Renal pelvis (tissue), 4 donors: ENCODE results near the gene RNU7-1. TPM values are rescaled to one million over a fixed set of nuclear protein-coding genes. Genes with fewer than 3 reads are reported as not detected.

Source experiments
- DNase-seq: peaks from one replicate; pipeline ENCODE4 v3.0.0-alpha.2; 2013
- polyA plus RNA-seq, 3 donors: library from polyadenylated mRNA; unstranded; fragments of 120-200 nt; gene quantifications; one replicate each; pipeline ENCODE4 v1.2.1, GENCODE V29; 2013; ENCODE audit not compliant: insufficient read length in 3 of 3

Gene RNU7-1
- polyA plus RNA-seq, 3 donors, result 5.8 TPM; not detected in 2

GRCh38 chr12:6936636-6937480, 6.8 kb upstream of the RNU7-1 start:
- no peak for DNase-seq

GRCh38 chr12:6937481-6938352, 5.9 kb upstream of the RNU7-1 start:
- DNase-seq, result peak; percentile 95

DNA sequence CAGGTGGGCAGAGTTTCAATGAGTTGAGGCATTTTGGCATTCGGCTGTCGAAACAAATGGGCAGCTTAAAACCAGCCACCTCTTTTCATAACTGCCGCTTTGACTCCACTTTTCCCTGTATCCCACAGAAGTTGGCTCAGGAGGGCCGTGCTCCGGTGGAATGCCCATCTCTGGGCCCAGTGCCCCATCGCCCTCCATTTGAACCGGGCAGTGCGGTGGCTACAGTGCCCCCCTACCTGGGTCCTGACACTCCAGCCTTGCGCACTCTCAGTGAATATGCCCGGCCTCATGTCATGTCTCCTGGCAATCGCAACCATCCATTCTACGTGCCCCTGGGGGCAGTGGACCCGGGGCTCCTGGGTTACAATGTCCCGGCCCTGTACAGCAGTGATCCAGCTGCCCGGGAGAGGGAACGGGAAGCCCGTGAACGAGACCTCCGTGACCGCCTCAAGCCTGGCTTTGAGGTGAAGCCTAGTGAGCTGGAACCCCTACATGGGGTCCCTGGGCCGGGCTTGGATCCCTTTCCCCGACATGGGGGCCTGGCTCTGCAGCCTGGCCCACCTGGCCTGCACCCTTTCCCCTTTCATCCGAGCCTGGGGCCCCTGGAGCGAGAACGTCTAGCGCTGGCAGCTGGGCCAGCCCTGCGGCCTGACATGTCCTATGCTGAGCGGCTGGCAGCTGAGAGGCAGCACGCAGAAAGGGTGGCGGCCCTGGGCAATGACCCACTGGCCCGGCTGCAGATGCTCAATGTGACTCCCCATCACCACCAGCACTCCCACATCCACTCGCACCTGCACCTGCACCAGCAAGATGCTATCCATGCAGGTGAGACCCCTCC, 5.0 kb upstream of the RNU7-1 start:
- DNase-seq, result no peak

- no peak for DNase-seq
Measured at GRCh38 chr12:6939191-6939540, 4.5 kb upstream of the RNU7-1 start.

DNA sequence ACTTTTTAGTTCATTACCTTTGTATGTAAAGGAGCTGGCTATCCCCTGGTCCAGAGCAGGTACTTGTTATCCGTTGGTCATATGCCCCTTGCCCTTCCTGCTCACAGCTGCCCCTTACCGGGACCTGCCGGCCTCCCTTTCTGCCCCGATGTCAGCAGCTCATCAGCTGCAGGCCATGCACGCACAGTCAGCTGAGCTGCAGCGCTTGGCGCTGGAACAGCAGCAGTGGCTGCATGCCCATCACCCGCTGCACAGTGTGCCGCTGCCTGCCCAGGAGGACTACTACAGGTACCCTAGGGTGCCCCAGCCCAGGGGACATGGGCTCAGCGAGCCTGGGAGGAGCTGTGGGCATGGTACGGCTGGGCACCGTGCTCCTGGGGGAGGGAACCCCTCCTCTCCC, 2.3 kb upstream of the RNU7-1 start:
- DNase-seq, result no peak

DNA sequence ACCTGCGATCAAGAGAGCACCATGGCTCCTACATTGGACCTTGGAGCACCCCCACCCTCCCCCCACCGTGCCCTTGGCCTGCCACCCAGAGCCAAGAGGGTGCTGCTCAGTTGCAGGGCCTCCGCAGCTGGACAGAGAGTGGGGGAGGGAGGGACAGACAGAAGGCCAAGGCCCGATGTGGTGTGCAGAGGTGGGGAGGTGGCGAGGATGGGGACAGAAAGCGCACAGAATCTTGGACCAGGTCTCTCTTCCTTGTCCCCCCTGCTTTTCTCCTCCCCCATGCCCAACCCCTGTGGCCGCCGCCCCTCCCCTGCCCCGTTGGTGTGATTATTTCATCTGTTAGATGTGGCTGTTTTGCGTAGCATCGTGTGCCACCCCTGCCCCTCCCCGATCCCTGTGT, 1.8 kb upstream of the RNU7-1 start:
- no peak for DNase-seq

DNA sequence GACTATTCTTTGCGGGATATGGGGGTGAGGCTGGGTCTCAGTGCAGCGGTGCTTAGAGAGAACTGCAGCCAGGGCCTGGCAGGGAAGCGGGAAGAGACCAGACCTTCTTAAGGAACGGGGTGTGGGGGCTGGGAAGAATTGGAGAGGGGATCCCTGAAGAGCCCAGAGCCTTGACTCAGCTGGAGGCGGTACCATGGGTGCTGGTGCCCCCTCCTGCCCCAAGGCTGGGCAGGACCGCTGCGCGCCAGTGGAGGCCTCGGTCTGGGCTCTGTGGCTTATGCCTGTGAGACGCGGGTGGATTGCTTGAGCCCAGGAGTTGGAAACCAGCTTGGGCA, 1.3 kb upstream of the RNU7-1 start:
- DNase-seq, result no peak

DNA sequence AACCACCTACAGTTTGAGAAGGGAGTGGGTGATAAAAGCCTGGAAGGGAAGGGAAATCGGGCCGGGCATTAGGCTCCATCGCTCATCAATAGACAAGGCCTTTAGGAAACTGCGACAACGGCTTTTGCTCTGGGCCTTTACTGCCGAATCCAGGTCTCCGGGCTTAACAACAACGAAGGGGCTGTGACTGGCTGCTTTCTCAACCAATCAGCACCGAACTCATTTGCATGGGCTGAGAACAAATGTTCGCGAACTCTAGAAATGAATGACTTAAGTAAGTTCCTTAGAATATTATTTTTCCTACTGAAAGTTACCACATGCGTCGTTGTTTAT, 261 bp upstream of the RNU7-1 start:
- DNase-seq, result peak; percentile 92

DNA sequence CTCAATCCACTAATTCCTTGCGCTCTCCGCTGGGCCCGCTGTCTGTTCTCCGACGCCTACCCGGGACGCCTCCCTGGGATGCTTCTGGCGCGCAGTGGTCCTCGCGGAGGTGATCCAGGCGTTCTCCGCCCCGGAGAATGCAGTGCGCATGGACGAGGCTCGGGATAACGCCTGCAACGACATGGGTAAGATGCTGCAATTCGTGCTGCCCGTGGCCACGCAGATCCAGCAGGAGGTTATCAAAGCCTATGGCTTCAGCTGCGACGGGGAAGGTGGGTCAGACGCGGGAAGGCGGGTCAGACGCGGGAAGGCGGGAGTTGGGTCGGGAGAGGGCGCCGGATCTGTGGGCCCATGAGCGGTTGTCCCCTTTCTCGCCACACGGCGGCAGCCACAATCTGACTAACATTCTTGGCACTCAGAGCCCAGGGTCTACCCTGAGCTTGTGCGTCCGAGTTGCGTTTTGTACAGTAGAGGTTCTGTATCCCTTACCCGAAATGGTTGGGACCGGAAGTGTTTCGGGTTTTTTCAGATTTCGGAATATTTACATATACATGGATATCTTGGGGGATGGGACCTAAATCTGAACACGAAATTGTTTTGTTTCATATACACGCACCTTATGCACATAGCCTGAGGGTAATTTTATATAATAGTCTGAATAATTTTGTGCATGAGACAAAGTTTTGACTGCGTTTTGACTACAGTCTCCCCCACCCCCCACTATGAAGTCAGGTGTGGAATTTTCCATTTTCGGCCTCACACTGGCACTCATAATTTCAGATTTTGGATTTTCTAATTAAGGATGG, 968 bp downstream of the RNU7-1 start:
- peak; percentile 94 for DNase-seq

DNA sequence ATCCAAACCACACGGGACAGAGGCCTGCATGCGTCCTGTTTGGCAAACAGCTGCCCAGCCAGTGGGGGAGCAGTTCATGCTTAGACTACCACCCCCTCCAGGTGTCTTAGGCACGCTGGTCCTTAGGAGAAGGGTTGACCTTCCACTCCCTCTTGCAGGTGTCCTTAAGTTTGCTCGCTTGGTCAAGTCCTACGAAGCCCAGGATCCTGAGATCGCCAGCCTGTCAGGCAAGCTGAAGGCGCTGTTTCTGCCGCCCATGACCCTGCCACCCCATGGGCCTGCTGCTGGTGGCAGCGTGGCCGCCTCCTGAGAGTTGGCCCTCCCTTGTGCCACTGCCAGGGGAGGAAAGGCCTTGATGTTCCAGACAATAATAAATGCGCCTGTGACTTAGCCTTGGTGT, 2.0 kb downstream of the RNU7-1 start:
- no peak for DNase-seq

GRCh38 chr12:6946033-6946919, 2.7 kb downstream of the RNU7-1 start:
- DNase-seq, result peak; percentile 90

DNA sequence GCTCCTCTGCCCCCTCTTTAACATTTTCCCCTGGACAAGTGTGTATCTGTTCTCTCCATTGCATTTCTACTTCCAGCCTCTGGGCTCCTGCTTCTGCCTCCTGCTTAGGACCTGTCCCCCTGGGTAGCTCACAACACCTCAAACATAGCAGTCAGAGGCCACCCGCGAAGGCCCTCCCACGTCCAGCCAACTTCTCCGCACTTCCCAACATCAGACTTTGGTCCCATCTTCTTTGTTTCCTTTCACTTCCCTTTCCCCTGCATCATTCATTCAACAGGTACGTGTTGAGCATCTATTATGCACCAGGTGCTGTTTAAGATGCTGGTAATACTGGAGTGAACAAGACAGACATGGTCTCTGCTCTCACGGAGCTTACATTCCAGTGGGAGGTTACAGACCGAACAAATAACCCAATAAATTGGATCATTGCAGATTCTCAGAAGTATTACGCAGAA, 3.3 kb downstream of the RNU7-1 start:
- DNase-seq, result no peak

DNA sequence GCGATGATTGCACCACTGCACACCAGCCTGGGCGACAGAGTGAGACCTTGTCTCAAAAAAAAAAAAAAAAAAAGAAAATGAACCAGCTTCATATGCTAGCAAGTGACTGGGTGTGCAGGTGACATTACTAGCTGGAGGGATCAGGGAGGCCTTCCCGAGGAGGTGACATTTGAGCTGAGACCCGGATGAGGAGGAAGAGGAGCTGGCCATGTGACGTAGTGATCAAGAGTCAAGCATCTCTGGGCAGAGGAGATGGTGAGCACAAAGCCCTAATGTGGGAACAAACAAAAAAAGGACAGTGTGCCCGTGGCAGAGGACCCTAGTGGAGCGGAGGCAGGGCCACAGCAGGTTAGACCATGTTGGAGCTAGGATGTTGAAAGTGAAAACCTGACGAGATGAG, 4.0 kb downstream of the RNU7-1 start:
- DNase-seq, result no peak

GRCh38 chr12:6948873-6949594, 5.4 kb downstream of the RNU7-1 start:
- no peak for DNase-seq

- no peak for DNase-seq
Measured at GRCh38 chr12:6950401-6950801, 6.8 kb downstream of the RNU7-1 start.

DNA sequence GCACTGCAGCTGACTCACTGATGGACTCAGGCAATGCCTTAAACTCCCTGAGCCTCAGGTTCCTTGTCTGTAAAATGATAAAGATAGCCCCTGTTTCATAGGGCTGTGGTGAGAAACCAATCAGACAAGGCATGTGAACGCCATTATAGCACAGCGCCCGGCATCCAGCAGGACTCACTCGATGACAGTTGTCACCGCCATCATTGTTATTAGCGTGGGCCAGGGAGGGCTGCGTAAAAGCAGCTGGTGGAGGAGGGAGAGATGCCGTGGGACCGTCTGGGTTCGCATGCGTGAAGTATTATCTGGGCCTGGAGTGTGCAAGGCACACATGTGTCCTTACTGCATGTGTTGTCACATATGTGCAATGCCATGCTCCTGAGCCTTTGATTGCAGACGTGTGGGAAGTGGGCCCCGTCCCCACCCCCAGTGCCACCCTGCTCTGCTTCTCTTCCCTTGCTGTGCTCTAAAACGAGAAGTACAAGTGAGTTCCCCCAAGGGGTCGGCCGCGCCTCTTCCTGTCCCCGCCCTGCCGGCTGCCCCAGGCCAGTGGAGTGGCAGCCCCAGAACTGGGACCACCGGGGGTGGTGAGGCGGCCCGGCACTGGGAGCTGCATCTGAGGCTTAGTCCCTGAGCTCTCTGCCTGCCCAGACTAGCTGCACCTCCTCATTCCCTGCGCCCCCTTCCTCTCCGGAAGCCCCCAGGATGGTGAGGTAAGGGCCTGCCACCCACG, 7.4 kb downstream of the RNU7-1 start, which contains the start of gene PTPN6:
Gene PTPN6, plus strand, starts transcription at position 546 of the 730 bp plus-strand sequence. Its CDS starts 157 bp downstream, at position 703.
- no peak for DNase-seq

DNA sequence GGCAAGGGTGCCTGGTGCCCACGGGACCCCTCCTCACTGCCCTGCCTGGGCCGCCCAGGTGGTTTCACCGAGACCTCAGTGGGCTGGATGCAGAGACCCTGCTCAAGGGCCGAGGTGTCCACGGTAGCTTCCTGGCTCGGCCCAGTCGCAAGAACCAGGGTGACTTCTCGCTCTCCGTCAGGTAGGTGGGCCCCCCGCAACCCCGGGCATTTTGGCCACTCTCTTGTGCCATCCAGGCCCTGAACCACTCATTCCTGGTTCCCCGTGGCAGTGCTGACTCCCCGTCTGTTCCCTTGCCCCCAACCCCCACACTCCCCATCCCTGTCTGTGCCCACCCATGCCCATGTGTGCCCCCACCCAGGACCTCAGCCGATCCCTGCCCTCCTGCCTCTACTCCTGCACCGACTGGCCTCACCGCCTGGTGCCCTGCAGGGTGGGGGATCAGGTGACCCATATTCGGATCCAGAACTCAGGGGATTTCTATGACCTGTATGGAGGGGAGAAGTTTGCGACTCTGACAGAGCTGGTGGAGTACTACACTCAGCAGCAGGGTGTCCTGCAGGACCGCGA, 8.0 kb downstream of the RNU7-1 start:
- no peak for DNase-seq

GRCh38 chr12:6952121-6952862, 8.7 kb downstream of the RNU7-1 start:
- DNase-seq, result no peak
